ENCODE data around the gene SPAG5. TPM values are rescaled to one million over a fixed set of nuclear protein-coding genes. Genes with fewer than 3 reads are reported as not detected.

SPAG5 gene
- total and polyA plus RNA-seq, 9 of the 15 experiments (the other 6 are each of a cell fraction or from before 2014, with no cell fraction given): 94.4 to 286 (median 151) TPM

DNA sequence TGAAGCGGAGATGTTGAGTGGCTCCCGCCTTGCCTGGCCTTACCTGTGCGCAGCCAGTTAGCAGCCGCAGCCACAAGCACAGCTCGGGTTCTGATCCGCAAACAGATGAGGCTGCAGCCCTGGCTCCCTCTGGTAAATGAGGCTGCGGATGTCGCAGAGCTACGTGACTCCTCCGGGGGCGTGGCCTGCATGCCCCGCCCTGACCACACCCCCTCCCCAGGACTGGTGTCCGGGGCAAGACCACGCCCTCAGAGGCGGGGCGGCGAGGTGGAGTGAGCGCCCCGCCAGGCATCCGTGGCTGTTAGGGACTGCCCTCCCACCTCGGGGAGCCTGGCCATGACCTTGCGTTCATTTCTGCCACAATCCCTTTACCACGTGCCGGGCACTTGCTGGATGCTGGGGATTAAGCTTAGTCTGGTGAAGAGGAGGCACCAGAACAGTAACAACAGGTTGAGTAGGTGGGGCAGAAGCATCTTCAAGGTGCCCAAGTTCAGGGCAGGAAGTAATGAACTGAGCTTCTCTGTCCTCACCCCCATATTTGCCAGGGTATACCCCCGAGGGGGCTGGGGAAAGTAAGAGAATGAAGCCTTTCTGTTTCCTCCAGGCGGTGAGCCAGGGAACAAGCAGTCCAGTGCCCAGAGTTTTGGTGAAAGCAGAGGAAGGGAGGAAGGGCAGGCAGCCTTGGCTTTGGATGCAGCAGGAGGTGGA, 21.9 kb downstream of the SPAG5 start, which contains the start of gene ALDOC (continued):
- TF ChIP-seq PHB (CRISPR knock-in tag; IDR thresholded peaks at IDR 0.05) (no peak), POLR2B (IDR thresholded peaks at IDR 0.05; ENCODE audit: low read depth, partially characterized antibody) (peak; percentile 94), STAG1 (CRISPR knock-in tag; IDR thresholded peaks at IDR 0.05; ENCODE audit: borderline replicate concordance) (no peak), ETV1 (tag; conservative IDR thresholded peaks at IDR 0.05; ENCODE audit: low read depth) (no peak), SUPT5H (IDR thresholded peaks at IDR 0.05) (peak; percentile 96), HNRNPL (IDR thresholded peaks at IDR 0.05; ENCODE audit: low read depth, low read length) (no peak), CXXC5 (CRISPR knock-in tag; IDR thresholded peaks at IDR 0.05) (peak; percentile 70), PHB2 (IDR thresholded peaks at IDR 0.05; ENCODE audit: low read depth) (peak; percentile 13; the same call in 1 of the 2 replicates), U2AF2 (optimal IDR thresholded peaks at IDR 0.05; ENCODE audit: low read depth, low read length) (no peak), CHD4 (IDR thresholded peaks at IDR 0.05; ENCODE audit: insufficient read depth, insufficient replicate concordance, low read depth, low read length, poor library complexity, severe bottlenecking) (no peak), BMI1 (IDR thresholded peaks at IDR 0.05; ENCODE audit: low read length) (no peak), NFIC (IDR thresholded peaks at IDR 0.05) (no peak)
- TF ChIP-seq, protein P1, sequence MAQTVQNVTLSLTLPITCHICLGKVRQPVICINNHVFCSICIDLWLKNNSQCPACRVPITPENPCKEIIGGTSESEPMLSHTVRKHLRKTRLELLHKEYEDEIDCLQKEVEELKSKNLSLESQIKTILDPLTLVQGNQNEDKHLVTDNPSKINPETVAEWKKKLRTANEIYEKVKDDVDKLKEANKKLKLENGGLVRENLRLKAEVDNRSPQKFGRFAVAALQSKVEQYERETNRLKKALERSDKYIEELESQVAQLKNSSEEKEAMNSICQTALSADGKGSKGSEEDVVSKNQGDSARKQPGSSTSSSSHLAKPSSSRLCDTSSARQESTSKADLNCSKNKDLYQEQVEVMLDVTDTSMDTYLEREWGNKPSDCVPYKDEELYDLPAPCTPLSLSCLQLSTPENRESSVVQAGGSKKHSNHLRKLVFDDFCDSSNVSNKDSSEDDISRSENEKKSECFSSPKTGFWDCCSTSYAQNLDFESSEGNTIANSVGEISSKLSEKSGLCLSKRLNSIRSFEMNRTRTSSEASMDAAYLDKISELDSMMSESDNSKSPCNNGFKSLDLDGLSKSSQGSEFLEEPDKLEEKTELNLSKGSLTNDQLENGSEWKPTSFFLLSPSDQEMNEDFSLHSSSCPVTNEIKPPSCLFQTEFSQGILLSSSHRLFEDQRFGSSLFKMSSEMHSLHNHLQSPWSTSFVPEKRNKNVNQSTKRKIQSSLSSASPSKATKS (CRISPR knock-in tag; IDR thresholded peaks at IDR 0.05): no peak
- TF ChIP-seq, protein P2, sequence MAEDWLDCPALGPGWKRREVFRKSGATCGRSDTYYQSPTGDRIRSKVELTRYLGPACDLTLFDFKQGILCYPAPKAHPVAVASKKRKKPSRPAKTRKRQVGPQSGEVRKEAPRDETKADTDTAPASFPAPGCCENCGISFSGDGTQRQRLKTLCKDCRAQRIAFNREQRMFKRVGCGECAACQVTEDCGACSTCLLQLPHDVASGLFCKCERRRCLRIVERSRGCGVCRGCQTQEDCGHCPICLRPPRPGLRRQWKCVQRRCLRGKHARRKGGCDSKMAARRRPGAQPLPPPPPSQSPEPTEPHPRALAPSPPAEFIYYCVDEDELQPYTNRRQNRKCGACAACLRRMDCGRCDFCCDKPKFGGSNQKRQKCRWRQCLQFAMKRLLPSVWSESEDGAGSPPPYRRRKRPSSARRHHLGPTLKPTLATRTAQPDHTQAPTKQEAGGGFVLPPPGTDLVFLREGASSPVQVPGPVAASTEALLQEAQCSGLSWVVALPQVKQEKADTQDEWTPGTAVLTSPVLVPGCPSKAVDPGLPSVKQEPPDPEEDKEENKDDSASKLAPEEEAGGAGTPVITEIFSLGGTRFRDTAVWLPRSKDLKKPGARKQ (CRISPR knock-in tag; IDR thresholded peaks at IDR 0.05): no peak
- TF ChIP-seq, protein P3, sequence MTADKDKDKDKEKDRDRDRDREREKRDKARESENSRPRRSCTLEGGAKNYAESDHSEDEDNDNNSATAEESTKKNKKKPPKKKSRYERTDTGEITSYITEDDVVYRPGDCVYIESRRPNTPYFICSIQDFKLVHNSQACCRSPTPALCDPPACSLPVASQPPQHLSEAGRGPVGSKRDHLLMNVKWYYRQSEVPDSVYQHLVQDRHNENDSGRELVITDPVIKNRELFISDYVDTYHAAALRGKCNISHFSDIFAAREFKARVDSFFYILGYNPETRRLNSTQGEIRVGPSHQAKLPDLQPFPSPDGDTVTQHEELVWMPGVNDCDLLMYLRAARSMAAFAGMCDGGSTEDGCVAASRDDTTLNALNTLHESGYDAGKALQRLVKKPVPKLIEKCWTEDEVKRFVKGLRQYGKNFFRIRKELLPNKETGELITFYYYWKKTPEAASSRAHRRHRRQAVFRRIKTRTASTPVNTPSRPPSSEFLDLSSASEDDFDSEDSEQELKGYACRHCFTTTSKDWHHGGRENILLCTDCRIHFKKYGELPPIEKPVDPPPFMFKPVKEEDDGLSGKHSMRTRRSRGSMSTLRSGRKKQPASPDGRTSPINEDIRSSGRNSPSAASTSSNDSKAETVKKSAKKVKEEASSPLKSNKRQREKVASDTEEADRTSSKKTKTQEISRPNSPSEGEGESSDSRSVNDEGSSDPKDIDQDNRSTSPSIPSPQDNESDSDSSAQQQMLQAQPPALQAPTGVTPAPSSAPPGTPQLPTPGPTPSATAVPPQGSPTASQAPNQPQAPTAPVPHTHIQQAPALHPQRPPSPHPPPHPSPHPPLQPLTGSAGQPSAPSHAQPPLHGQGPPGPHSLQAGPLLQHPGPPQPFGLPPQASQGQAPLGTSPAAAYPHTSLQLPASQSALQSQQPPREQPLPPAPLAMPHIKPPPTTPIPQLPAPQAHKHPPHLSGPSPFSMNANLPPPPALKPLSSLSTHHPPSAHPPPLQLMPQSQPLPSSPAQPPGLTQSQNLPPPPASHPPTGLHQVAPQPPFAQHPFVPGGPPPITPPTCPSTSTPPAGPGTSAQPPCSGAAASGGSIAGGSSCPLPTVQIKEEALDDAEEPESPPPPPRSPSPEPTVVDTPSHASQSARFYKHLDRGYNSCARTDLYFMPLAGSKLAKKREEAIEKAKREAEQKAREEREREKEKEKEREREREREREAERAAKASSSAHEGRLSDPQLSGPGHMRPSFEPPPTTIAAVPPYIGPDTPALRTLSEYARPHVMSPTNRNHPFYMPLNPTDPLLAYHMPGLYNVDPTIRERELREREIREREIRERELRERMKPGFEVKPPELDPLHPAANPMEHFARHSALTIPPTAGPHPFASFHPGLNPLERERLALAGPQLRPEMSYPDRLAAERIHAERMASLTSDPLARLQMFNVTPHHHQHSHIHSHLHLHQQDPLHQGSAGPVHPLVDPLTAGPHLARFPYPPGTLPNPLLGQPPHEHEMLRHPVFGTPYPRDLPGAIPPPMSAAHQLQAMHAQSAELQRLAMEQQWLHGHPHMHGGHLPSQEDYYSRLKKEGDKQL (CRISPR knock-in tag; IDR thresholded peaks at IDR 0.05; ENCODE audit: borderline replicate concordance): no peak

Measured in K562 (cell line).